SKM-1 (cell line): Measurements from ENCODE around the gene FHIT.

Experiments used
- DNase-seq: peaks from one replicate; lab custom pipeline; 2025; ENCODE audit not compliant: unreplicated experiment; lab: John Stamatoyannopoulos, UW

The FHIT gene

GRCh38 chr3:60147249-60147950 lies 1103.9 kb downstream of the FHIT start:
- no peak for DNase-seq

GRCh38 chr3:60146121-60146520 lies 1105.1 kb downstream of the FHIT start:
- DNase-seq, result no peak

GRCh38 chr3:60144071-60144470 lies 1107.2 kb downstream of the FHIT start:
- no peak for DNase-seq

GRCh38 chr3:60142009-60142408 lies 1109.2 kb downstream of the FHIT start:
- no peak for DNase-seq

- no peak for DNase-seq
These were observed 1111.1 kb downstream of the FHIT start for GRCh38 chr3:60140160-60140559.

- DNase-seq, result no peak
These were observed 1114.7 kb downstream of the FHIT start for GRCh38 chr3:60136601-60137000.

GRCh38 chr3:60135474-60135873 lies 1115.8 kb downstream of the FHIT start:
- no peak for DNase-seq

GRCh38 chr3:60133269-60134162 lies 1117.7 kb downstream of the FHIT start:
- no peak for DNase-seq

- no peak for DNase-seq
These were observed 1119.6 kb downstream of the FHIT start for GRCh38 chr3:60131618-60132017.

- no peak for DNase-seq
These were observed 1124.5 kb downstream of the FHIT start for GRCh38 chr3:60126511-60127304.

- DNase-seq, result no peak
These were observed 1125.6 kb downstream of the FHIT start for GRCh38 chr3:60125686-60126085.

- DNase-seq, result no peak
These were observed 1131.0 kb downstream of the FHIT start for GRCh38 chr3:60120245-60120644.

- DNase-seq, result no peak
These were observed 1137.1 kb downstream of the FHIT start for GRCh38 chr3:60114191-60114590.

GRCh38 chr3:60107275-60107674 lies 1144.0 kb downstream of the FHIT start:
- no peak for DNase-seq

GRCh38 chr3:60102154-60102553 lies 1149.1 kb downstream of the FHIT start:
- no peak for DNase-seq

GRCh38 chr3:60101621-60102020 lies 1149.6 kb downstream of the FHIT start:
- DNase-seq, result no peak

GRCh38 chr3:60096403-60096802 lies 1154.8 kb downstream of the FHIT start:
- DNase-seq, result no peak

GRCh38 chr3:60095930-60096329 lies 1155.3 kb downstream of the FHIT start:
- no peak for DNase-seq

- no peak for DNase-seq
These were observed 1155.7 kb downstream of the FHIT start for GRCh38 chr3:60095516-60095915.

- DNase-seq, result no peak
These were observed 1156.8 kb downstream of the FHIT start for GRCh38 chr3:60094392-60094947.

- DNase-seq, result no peak
These were observed 1160.7 kb downstream of the FHIT start for GRCh38 chr3:60090548-60090947.
